ENCODE measurements around the gene HPCAL1. TPM values are rescaled to one million over a fixed set of nuclear protein-coding genes. Genes with fewer than 3 reads are reported as not detected.

The HPCAL1 gene
- total RNA-seq, 3 donors from 2014 or later: 42.0 to 98.1 (median 47.7) TPM

DNA sequence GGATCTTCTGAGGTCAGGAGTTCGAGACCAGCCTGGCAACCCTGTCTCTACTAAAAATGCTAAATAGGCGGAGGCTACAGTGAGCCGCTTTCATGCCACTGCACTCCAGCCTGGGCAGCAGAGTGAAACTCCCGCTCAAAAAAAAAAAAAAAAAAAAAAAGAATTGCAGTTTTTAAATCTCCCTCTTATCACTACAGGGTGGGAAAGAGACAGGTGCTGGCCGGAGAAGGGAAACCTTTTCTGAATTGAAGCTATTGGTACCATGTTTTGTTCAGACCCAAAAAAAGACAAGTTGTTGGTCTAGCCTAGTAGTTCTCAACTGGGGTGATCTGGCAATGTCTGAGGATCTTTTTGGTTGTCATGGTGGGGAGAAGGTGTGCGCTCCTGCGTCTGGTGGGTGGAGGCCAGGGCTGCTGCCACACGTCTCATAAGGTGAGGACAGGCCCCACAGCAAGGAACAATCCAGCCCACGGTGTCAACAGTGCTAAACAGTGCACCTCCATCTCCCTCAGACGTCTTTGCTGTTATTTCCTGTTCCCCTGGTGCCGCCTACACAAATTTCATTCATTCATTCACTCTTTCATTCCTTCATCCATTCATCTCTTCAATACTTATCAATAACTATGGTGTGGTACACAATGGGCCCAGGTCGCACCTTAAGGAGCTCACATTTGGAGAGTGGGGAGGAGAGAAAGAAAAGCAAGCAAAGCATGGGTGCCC lies 174.2 kb downstream of the HPCAL1 start:
- Histone ChIP-seq H3K4me1 (ENCODE audit: low read depth) (peaks cover 4% of the 10 kb centered on the region), H3K4me3 (no peak overlapping the region), H3K9me3 (no peaks in the 10 kb centered on the region), H3K36me3 (ENCODE audit: low read depth) (no peaks in the 10 kb centered on the region)
- ATAC-seq (no peak), DNase-seq (no peak)
- TF ChIP-seq, protein P1, sequence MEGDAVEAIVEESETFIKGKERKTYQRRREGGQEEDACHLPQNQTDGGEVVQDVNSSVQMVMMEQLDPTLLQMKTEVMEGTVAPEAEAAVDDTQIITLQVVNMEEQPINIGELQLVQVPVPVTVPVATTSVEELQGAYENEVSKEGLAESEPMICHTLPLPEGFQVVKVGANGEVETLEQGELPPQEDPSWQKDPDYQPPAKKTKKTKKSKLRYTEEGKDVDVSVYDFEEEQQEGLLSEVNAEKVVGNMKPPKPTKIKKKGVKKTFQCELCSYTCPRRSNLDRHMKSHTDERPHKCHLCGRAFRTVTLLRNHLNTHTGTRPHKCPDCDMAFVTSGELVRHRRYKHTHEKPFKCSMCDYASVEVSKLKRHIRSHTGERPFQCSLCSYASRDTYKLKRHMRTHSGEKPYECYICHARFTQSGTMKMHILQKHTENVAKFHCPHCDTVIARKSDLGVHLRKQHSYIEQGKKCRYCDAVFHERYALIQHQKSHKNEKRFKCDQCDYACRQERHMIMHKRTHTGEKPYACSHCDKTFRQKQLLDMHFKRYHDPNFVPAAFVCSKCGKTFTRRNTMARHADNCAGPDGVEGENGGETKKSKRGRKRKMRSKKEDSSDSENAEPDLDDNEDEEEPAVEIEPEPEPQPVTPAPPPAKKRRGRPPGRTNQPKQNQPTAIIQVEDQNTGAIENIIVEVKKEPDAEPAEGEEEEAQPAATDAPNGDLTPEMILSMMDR (IDR thresholded peaks at IDR 0.05): no peak
- intact Hi-C loops (cut with DNase I, micrococcal nuclease): no loop called here

Other genes starting within 250 kb of the HPCAL1 start
- 1 to 10 TPM in 1 of 3 donors, under 1 TPM in 2; 0.58 to 5.1 (median 0.98) TPM for gene CYS1, start 222.5 kb upstream of the HPCAL1 start, total RNA-seq
- gene RRM2, start 180.2 kb upstream of the HPCAL1 start, total RNA-seq: 10 to 100 TPM in 2 of 3 donors, 1 to 10 TPM in 1; 8.5 to 65.3 (median 12.5) TPM
- 10 to 100 TPM; 32.2 to 60.2 (median 35.7) TPM for gene ODC1, start 145.4 kb downstream of the HPCAL1 start, total RNA-seq